Measurements from ENCODE around the gene SRXN1.
A peak's percentile ranks its signal among the peaks of the same experiment; 100 is the strongest.

The SRXN1 gene

DNA sequence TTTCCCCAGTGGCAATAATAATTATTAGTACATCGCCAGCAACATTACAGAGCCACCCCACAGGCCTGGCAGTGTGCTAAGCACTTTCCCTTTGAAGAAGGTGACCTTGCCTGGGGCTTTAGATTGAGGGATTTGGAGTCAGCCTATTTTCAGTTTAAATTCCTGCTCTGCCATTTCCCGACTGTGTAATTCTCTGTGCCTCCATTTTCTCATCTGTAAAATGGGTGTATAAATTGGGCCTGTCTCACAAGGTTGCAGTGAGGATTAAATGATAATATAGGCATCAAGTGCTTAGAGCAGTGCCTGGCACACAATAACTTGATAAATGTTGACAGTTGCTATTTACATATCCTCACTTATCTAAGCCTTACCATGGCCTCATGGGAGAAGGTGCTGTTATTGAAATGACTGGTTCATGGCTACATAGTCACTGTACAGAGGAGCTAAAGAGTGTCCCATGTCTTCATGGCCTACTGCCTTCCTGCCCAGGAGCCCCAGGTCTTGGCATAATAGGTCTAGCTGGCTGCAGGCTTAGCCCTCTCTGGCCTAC lies 27.7 kb upstream of the SRXN1 start:
- Mint-ChIP-seq H3K27ac (no peak overlapping the region), H3K36me3 (ENCODE audit: low read depth) (no peaks in the 10 kb centered on the region), H3K9me3 (no peaks in the 10 kb centered on the region), H3K27me3 (ENCODE audit: low read depth, poor library complexity) (peaks cover 74% of the 10 kb centered on the region), H3K4me1 (peaks cover 9% of the 10 kb centered on the region), H3K4me3 (no peak overlapping the region)
- no peak for DNase-seq
- TF ChIP-seq, protein P1, sequence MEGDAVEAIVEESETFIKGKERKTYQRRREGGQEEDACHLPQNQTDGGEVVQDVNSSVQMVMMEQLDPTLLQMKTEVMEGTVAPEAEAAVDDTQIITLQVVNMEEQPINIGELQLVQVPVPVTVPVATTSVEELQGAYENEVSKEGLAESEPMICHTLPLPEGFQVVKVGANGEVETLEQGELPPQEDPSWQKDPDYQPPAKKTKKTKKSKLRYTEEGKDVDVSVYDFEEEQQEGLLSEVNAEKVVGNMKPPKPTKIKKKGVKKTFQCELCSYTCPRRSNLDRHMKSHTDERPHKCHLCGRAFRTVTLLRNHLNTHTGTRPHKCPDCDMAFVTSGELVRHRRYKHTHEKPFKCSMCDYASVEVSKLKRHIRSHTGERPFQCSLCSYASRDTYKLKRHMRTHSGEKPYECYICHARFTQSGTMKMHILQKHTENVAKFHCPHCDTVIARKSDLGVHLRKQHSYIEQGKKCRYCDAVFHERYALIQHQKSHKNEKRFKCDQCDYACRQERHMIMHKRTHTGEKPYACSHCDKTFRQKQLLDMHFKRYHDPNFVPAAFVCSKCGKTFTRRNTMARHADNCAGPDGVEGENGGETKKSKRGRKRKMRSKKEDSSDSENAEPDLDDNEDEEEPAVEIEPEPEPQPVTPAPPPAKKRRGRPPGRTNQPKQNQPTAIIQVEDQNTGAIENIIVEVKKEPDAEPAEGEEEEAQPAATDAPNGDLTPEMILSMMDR (IDR thresholded peaks at IDR 0.05), result no peak

DNA sequence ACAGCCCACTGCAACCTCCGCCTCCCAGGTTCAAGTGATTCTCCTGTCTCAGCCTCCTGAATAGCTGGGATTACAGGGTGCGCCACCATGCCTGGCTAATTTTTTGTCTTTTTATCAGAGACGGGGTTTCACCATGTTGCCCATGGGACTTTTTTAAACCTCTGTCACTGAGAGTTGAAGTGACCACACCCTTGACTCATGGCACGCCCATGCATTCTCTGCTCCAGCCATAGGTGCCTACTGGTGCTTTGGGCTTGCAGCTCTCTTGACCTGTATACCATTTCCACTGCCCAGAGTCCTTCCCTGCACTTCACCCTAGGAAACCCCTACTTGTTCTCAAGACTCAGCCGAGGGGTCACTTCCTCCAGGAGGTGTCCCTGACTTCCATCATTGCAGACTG lies 25.0 kb upstream of the SRXN1 start:
- no peak for DNase-seq

DNA sequence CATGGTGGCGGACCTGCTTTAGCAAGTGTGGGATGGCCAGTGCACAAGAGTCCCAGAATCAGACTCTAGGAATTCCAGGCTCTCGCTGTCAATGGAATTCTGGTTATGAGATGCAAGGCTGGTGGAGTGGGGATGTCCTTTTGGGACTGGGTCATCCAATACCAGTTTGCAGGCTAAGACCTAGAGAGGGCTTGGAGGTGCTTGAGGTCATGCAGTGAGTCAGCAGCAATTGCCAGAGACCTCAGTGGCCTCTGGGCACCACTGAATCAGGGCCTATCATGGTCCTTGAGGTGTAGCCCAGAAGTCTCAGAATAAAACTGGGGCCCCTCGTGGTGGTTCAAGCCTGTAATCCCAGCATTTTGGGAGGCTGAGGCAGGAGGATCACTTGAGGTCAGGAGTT lies 24.0 kb upstream of the SRXN1 start:
- Mint-ChIP-seq H3K9me3 (no peaks in the 10 kb centered on the region), H3K36me3 (ENCODE audit: low read depth) (no peaks in the 10 kb centered on the region), H3K27ac (no peak overlapping the region), H3K4me1 (peaks cover 30% of the 10 kb centered on the region), H3K4me3 (no peak overlapping the region), H3K27me3 (ENCODE audit: low read depth, poor library complexity) (peaks cover 89% of the 10 kb centered on the region)
- DNase-seq, result no peak
- TF ChIP-seq, protein P1 (IDR thresholded peaks at IDR 0.05), result no peak

More for the DNA sequence above, 25.0 kb upstream of the SRXN1 start:
- H3K27me3 Mint-ChIP-seq (ENCODE audit: low read depth, poor library complexity), result peaks cover 86% of the 10 kb centered on the region
- H3K9me3 Mint-ChIP-seq, result no peaks in the 10 kb centered on the region
- no peak overlapping the region for H3K4me3 Mint-ChIP-seq
- H3K36me3 Mint-ChIP-seq (ENCODE audit: low read depth), result no peaks in the 10 kb centered on the region
- TF ChIP-seq, protein P1 (IDR thresholded peaks at IDR 0.05), result no peak
- H3K27ac Mint-ChIP-seq, result no peak overlapping the region
- peaks cover 20% of the 10 kb centered on the region for H3K4me1 Mint-ChIP-seq

DNA sequence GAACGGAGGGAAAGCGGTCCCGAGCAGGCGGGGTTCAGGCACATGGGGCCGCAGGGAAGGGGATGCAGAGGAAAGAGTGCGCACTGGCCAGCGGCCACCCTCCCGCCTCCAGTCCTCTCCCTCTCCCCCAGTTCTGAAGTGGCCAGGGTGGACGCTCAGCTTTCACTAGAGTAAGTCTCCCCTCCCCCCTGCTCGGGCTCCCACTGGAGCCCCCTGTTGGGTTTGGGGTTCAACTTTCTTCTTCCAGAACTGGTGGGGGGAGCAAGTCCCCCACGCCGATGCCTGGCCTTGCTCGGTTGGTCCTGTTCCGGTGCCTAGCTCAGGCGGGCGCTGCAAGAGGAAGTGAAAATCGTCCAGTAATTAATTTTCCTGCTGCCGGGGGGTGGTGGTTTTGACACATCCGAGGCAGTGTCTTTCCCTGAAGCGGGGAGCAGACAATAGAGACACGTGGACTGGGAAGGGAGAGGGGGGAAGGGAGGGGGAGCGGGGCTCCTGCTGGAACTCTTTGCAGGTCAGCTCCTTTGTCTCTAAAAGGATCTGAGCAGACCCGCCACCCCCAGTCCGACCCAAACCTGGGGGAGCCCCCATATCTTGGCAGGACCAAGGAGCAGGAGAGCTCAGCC lies 23.4 kb upstream of the SRXN1 start:
- DNase-seq, result peak; percentile 16
- Mint-ChIP-seq H3K36me3 (ENCODE audit: low read depth) (no peaks in the 10 kb centered on the region), H3K4me1 (peaks cover 35% of the 10 kb centered on the region), H3K27me3 (ENCODE audit: low read depth, poor library complexity) (peaks cover 93% of the 10 kb centered on the region), H3K4me3 (peak overlapping the region; percentile 76), H3K27ac (no peak overlapping the region), H3K9me3 (no peaks in the 10 kb centered on the region)
- TF ChIP-seq, protein P1 (IDR thresholded peaks at IDR 0.05), result no peak

DNA sequence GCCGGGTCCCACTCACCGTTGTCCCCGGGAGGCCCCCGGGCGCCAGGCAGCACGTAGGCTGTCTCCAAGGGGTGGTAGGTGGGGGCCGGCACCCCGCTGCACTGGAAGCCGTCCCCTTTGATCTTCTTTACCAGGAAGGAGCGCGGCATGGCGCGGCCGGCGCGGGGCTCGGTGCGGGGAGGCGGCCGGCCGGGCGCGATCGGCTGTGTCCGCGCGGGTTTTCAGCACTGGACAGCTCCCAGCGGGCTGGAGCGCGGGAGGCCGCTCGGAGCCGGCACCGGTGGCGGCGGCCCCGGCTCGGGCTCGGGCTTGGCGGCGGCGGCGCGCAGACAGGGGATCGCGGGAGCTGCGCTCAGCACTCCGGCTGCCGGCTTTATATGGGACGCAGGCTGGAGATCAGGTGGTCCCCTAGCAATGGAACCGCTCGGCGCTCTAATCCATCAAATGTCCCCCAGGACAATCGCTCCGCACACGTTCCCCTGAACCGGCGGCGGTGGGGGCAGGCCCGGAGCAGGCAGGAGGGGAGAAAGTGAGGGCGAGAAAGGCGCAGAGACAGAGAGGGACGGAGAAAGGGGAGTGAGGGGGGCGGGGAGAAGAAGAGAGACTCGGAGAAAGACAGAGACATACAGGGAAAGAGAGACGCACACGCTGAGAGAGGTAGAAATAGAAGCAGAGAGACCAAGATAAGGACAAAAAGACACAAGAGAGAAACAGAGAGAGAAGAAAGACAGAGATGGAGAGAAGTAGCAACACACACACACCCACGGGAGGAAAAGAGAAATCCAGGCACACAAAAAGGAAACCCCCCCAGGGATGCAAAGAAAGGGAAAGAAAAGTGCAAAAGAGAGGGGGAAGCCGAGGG lies 22.7 kb upstream of the SRXN1 start, which contains the start of gene SCRT2:
Gene SCRT2 (minus strand): TSS at position 350 of the 862 bp plus-strand sequence. CDS start 201 bp downstream, at position 149.
- Mint-ChIP-seq H3K4me1 (peaks cover 42% of the 10 kb centered on the region), H3K9me3 (no peaks in the 10 kb centered on the region), H3K27ac (no peak within 1 kb of the TSS), H3K27me3 (ENCODE audit: low read depth, poor library complexity) (peaks cover 95% of the 10 kb centered on the region), H3K4me3 (peak within 1 kb of the TSS; percentile 76), H3K36me3 (ENCODE audit: low read depth) (no peaks in the 10 kb centered on the region)
- DNase-seq, result peak; percentile 97
- TF ChIP-seq, protein P1 (IDR thresholded peaks at IDR 0.05), result no peak
